GM12878 (cell line): ENCODE results near the gene FAM227B. TPM values are rescaled to one million over a fixed set of nuclear protein-coding genes. Genes with fewer than 3 reads are reported as not detected.

ENCODE experiments used
- ATAC-seq: fragments of 200-7000 bp; cut with Tn5 transposase; 3 replicates; pipeline ENCODE4 v1.9.1; 2020; ENCODE audit warnings: mild to moderate bottlenecking, moderate library complexity
- BruUV-seq: library from RNA; stranded (reverse); fragments of 400-500 nt; replicated peaks from 2 replicates; lab custom pipeline; 2021; lab: Mats Ljungman, UMichigan
- CTCF ChIA-PET: fragments of 300-600 bp; sonication (Branson Sonifier 250); formaldehyde crosslinking; extraction: SDS; loops from one replicate; lab custom pipeline; 2021; ENCODE audit warnings: inconsistent platforms; lab: Yijun Ruan, JAX
- POLR2A ChIA-PET: fragments of 350-600 bp; formaldehyde crosslinking; extraction: SDS; loops from one replicate; lab custom pipeline; 2021; ENCODE audit warnings: inconsistent platforms; lab: Charles Lee
- RAD21 ChIA-PET: fragments of 300-600 bp; sonication (Branson Sonifier 250); formaldehyde crosslinking; loops from one replicate; lab custom pipeline; 2023; ENCODE audit warnings: antibody characterized with exemption; ENCODE audit not compliant: unreplicated experiment; lab: Charles Lee
- SMC1A ChIA-PET: fragments of 300-600 bp; sonication (Branson Sonifier 250); formaldehyde crosslinking; loops from one replicate; lab custom pipeline; 2023; ENCODE audit not compliant: unreplicated experiment, uncharacterized antibody; lab: Charles Lee
- DNase-seq: peaks from one replicate; pipeline ENCODE4 v3.0.0-alpha.2; 2011; ENCODE audit warnings: low read depth, low spot score
- FAIRE-seq: peaks from 3 replicates; lab custom pipeline; 2011; peaks lifted over from hg19 to GRCh38; lab: Jason Lieb, UNC
- H2AFZ ChIP-seq: 2 replicates; pipeline ENCODE4 v1.6.0; 2011; ENCODE audit warnings: low read depth, low read length, control low read depth; ENCODE audit not compliant: control insufficient read depth
- H3K27ac ChIP-seq: 2 replicates; pipeline ENCODE4 v1.5.1; 2011; ENCODE audit warnings: control low read depth; ENCODE audit not compliant: control insufficient read depth, insufficient read depth
- H3K27me3 ChIP-seq, 2 experiments: replicated peaks in 1 of 2; 2 replicates each; pipeline versions ENCODE4 v1.6.0 to v1.6.1; 2011; ENCODE audit warnings: low read length in 1 of 2; ENCODE audit not compliant: control insufficient read depth in 2 of 2, insufficient read depth in 2 of 2
- H3K36me3 ChIP-seq, 2 experiments: 2 replicates each; pipeline ENCODE4 v1.5.1; 2011; ENCODE audit warnings: low read length in 1 of 2; ENCODE audit not compliant: control insufficient read depth in 2 of 2, insufficient read depth in 2 of 2
- H3K4me1 ChIP-seq: 2 replicates; pipeline ENCODE4 v1.6.1; 2011; ENCODE audit warnings: mild to moderate bottlenecking, low read length, moderate library complexity, mixed read lengths; ENCODE audit not compliant: control insufficient read depth, insufficient read depth
- H3K4me2 ChIP-seq: 2 replicates; pipeline ENCODE4 v1.6.0; 2011; ENCODE audit warnings: control low read depth; ENCODE audit not compliant: control insufficient read depth, insufficient read depth
- H3K4me3 ChIP-seq: fragments of 200-600 bp; sonication (generic); 2 replicates; pipeline ENCODE4 v1.5.1; 2016
- H3K79me2 ChIP-seq: 2 replicates; pipeline ENCODE4 v1.6.0; 2011; ENCODE audit warnings: low read length; ENCODE audit not compliant: control insufficient read depth, insufficient read depth
- H3K9ac ChIP-seq: 2 replicates; pipeline ENCODE4 v1.8.0; 2011; ENCODE audit warnings: low read length, control low read depth, mixed read lengths; ENCODE audit not compliant: control insufficient read depth, insufficient read depth
- H3K9me3 ChIP-seq: replicated peaks from 3 replicates; pipeline ENCODE4 v1.5.1; 2011; ENCODE audit warnings: mild to moderate bottlenecking, low read length; ENCODE audit not compliant: control insufficient read depth, insufficient read depth
- H4K20me1 ChIP-seq: 2 replicates; pipeline ENCODE4 v1.6.0; 2011; ENCODE audit not compliant: control insufficient read depth, insufficient read depth
- E2F8 ChIP-seq: fragments of 450-650 bp; IDR thresholded peaks from 2 replicates; pipeline ENCODE4 v1.6.1; 2018; ENCODE audit warnings: mild to moderate bottlenecking, low read depth, moderate library complexity; ENCODE audit not compliant: partially characterized antibody
- ETV6 ChIP-seq, 2 experiments: fragments of 450-650 bp in 1 of 2; IDR thresholded peaks in 1 of 2; conservative IDR thresholded peaks in 1 of 2; 2 replicates each; pipeline ENCODE4 v1.6.1; 2014; ENCODE audit warnings: antibody characterized with exemption in 1 of 2, borderline replicate concordance in 1 of 2, low read depth in 1 of 2, mild to moderate bottlenecking in 1 of 2, moderate library complexity in 1 of 2
- MEF2B ChIP-seq: fragments of 450-650 bp; IDR thresholded peaks from 2 replicates; pipeline ENCODE4 v1.6.1; 2018; ENCODE audit warnings: mild to moderate bottlenecking, moderate library complexity; ENCODE audit not compliant: partially characterized antibody, poor library complexity, severe bottlenecking
- NR2C1 ChIP-seq: fragments of 450-650 bp; IDR thresholded peaks from 2 replicates; pipeline ENCODE4 v1.6.1; 2017; ENCODE audit warnings: antibody characterized with exemption, mild to moderate bottlenecking, moderate library complexity
- NRF1 ChIP-seq: conservative IDR thresholded peaks from 2 replicates; pipeline ENCODE4 v1.6.1; 2011; ENCODE audit warnings: mild to moderate bottlenecking, low read depth, low read length, improper control_type of control experiment
- POU2F2 ChIP-seq: IDR thresholded peaks from 3 replicates; pipeline ENCODE4 v1.6.1; 2011; ENCODE audit warnings: low read depth, mild to moderate bottlenecking, low read length, borderline replicate concordance
- RAD51 ChIP-seq: fragments of 450-650 bp; IDR thresholded peaks from 2 replicates; pipeline ENCODE4 v1.6.1; 2016; ENCODE audit warnings: moderate library complexity, mild to moderate bottlenecking, inconsistent platforms
- RCOR1 ChIP-seq: conservative IDR thresholded peaks from 2 replicates; pipeline ENCODE4 v1.6.1; 2012; ENCODE audit warnings: low read depth, low read length, improper control_type of control experiment
- SMAD1 ChIP-seq: fragments of 450-650 bp; IDR thresholded peaks from 2 replicates; pipeline ENCODE4 v1.6.1; 2018; ENCODE audit warnings: mild to moderate bottlenecking, low read depth; ENCODE audit not compliant: partially characterized antibody
- SMAD5 ChIP-seq: IDR thresholded peaks from 2 replicates; pipeline ENCODE4 v1.6.1; 2016; ENCODE audit warnings: antibody characterized with exemption, low read depth
- SREBF1 ChIP-seq: IDR thresholded peaks from 2 replicates; pipeline ENCODE4 v1.6.1; 2012; ENCODE audit warnings: mild to moderate bottlenecking, low read length
- SREBF2 ChIP-seq: IDR thresholded peaks from 2 replicates; pipeline ENCODE4 v1.6.1; 2012; ENCODE audit warnings: mild to moderate bottlenecking, low read length
- ZNF217 ChIP-seq: fragments of 450-650 bp; IDR thresholded peaks from 2 replicates; pipeline ENCODE4 v1.6.1; 2017; ENCODE audit warnings: antibody characterized with exemption, mild to moderate bottlenecking
- WGBS: methylation state at CpG from one replicate; pipeline ENCODE4 v1.1.6; 2016; ENCODE audit warnings: low lambda C conversion rate; ENCODE audit not compliant: insufficient replicate concordance, insufficient coverage; ENCODE audit errors: missing lambda C conversion rate; 5-methylcytosine and 5-hydroxymethylcytosine counted together
- in situ Hi-C: fragments of 300-500 bp; cut with MboI; formaldehyde crosslinking; loops from 9 replicates; pipeline ENCODE4 v1.14.3; 2018; ENCODE audit warnings: mixed read lengths
- intact Hi-C: fragments of 100-400 bp; cut with micrococcal nuclease; formaldehyde crosslinking; loops from one replicate; pipeline ENCODE4 v1.14.2; 2022; ENCODE audit not compliant: unreplicated experiment
- polyA plus RNA-seq, 11 experiments: library from polyadenylated mRNA; depleted of rRNA in 4 of 11; unstranded in 6 of 11; stranded (reverse) in 5 of 11; fragments of >200 nt; fragmentation: Nextera tagmentation in 4 of 11; fragmentation: Illumina TruSeq in 1 of 11; extraction: Ambion mirVana in 4 of 11; extraction: Trizol in 1 of 11; gene quantifications; 1 replicate in 1 of 11; 2 replicates in 10 of 11; pipeline versions ENCODE4 v1.2.1 to v1.2.3, GENCODE V29; 2011 to 2016; ENCODE audit warnings: inconsistent platforms in 2 of 11, missing spikeins in 2 of 11, low read depth in 1 of 11
- total RNA-seq, 4 experiments: library from RNA; depleted of rRNA in 3 of 4; stranded (reverse); fragments of >200 nt in 3 of 4; fragmentation: Illumina TruSeq in 1 of 4; extraction: Trizol in 1 of 4; gene quantifications; 2 replicates each; pipeline versions ENCODE4 v1.2.1 to v1.2.3, GENCODE V29; 2013 to 2021

The FAM227B gene
- total and polyA plus RNA-seq, 10 of the 15 experiments (the other 5 are each of a cell fraction or from before 2014, with no cell fraction given), result 3.9 to 12.6 (median 6.9) TPM

- TF ChIP-seq E2F8 (no peak), POU2F2 (no peak), SREBF2 (no peak), SREBF1 (no peak), ZNF217 (no peak), SMAD1 (no peak), MEF2B (no peak), ETV6 (conservative IDR thresholded peaks at IDR 0.05 in 1 of 2, IDR thresholded peaks at IDR 0.05 in 1 of 2; ENCODE audit: borderline replicate concordance in 1 of 2, low read depth in 1 of 2) (no peak)
These were observed 47.2 kb downstream of the FAM227B start (continued) for GRCh38 chr15:49573421-49573820.

- POLR2A ChIA-PET, result no interaction called here
- Histone ChIP-seq H3K79me2 (no peaks in the 10 kb centered on the region), H3K27ac (no peak overlapping the region), H3K4me1 (no peaks in the 10 kb centered on the region), H3K36me3 (no peaks in the 10 kb centered on the region), H3K9me3 (no peaks in the 10 kb centered on the region), H3K27me3 (no peaks in the 10 kb centered on the region), H3K4me2 (no peak overlapping the region), H3K4me3 (no peak overlapping the region), H3K9ac (no peak overlapping the region), H4K20me1 (no peaks in the 10 kb centered on the region), H2AFZ (no peak overlapping the region)
- intact Hi-C loops, result no loop called here
- no peak for FAIRE-seq
- no TSS peak for BruUV-seq
- in situ Hi-C loops, result no loop called here
- SMC1A ChIA-PET, result no interaction called here
- TF ChIP-seq NR2C1, result no peak
- no peak for TF ChIP-seq NRF1
- TF ChIP-seq RAD51, result no peak
- no peak for TF ChIP-seq SMAD5
- no peak for TF ChIP-seq RCOR1
- 92% methylated on average over 1 of the region's 1 CpG for WGBS
- CTCF ChIA-PET, result interaction anchor here (1.0 kb wide), 1 partner anchor 23 kb away, joined by 3 read pairs; no protein-coding TSS in a partner anchor
- no peak for ATAC-seq
- RAD21 ChIA-PET, result no interaction called here
- no peak for DNase-seq
These were observed 49.9 kb downstream of the FAM227B start for GRCh38 chr15:49570672-49571071.
